AG08396 (cell line): Measurements from ENCODE around the gene JCAD.
A peak's percentile ranks its signal among the peaks of the same experiment; 100 is the strongest.
"Not testable (repeated sequence)": the region's sequence is repeated elsewhere in the genome, so short reads cannot be mapped to it uniquely, and the experiment has no call there.

ENCODE experiments used
- DNase-seq: peaks from one replicate; pipeline ENCODE4 v3.0.0; 2012; ENCODE audit warnings: low spot score, mixed read lengths

JCAD gene

GRCh38 chr10:30059209-30060107, at the start of gene JCAD:
Gene JCAD (minus strand): TSS chr10:30059586. CDS start chr10:30047812, 11,774 bp downstream.
- peak; percentile 86 for DNase-seq

- DNase-seq: no peak
Observed at GRCh38 chr10:30106987-30107386, 47.6 kb upstream of the JCAD start.

- DNase-seq: no peak
Observed at GRCh38 chr10:30103595-30104320, 44.4 kb upstream of the JCAD start.

- DNase-seq: not testable (repeated sequence)
Observed at GRCh38 chr10:30099706-30100105, 40.3 kb upstream of the JCAD start.

GRCh38 chr10:30099101-30099500, 39.7 kb upstream of the JCAD start:
- DNase-seq: no peak

- DNase-seq: no peak
Observed at GRCh38 chr10:30098629-30099028, 39.2 kb upstream of the JCAD start.

- DNase-seq: no peak
Observed at GRCh38 chr10:30096564-30096963, 37.2 kb upstream of the JCAD start.

- no peak for DNase-seq
Observed at GRCh38 chr10:30095631-30096422, 36.4 kb upstream of the JCAD start.

GRCh38 chr10:30094601-30095000, 35.2 kb upstream of the JCAD start:
- no peak for DNase-seq

GRCh38 chr10:30093303-30093950, 34.0 kb upstream of the JCAD start:
- no peak for DNase-seq

- no peak for DNase-seq
Observed at GRCh38 chr10:30092151-30092790, 32.9 kb upstream of the JCAD start.

GRCh38 chr10:30091136-30091535, 31.8 kb upstream of the JCAD start:
- DNase-seq: no peak

GRCh38 chr10:30088178-30088577, 28.8 kb upstream of the JCAD start:
- DNase-seq: no peak

GRCh38 chr10:30083934-30084333, 24.5 kb upstream of the JCAD start:
- no peak for DNase-seq

- no peak for DNase-seq
Observed at GRCh38 chr10:30081182-30081581, 21.8 kb upstream of the JCAD start.

GRCh38 chr10:30080161-30080560, 20.8 kb upstream of the JCAD start:
- DNase-seq: no peak

GRCh38 chr10:30079408-30079807, 20.0 kb upstream of the JCAD start:
- no peak for DNase-seq

- no peak for DNase-seq
Observed at GRCh38 chr10:30075481-30075880, 16.1 kb upstream of the JCAD start.

GRCh38 chr10:30074933-30075332, 15.5 kb upstream of the JCAD start:
- no peak for DNase-seq

- DNase-seq: no peak
Observed at GRCh38 chr10:30074090-30074489, 14.7 kb upstream of the JCAD start.

- DNase-seq: no peak
Observed at GRCh38 chr10:30073767-30074060, 14.3 kb upstream of the JCAD start.
